Mucosa of descending colon (tissue), 3 donors: ENCODE results near the gene CDK14. TPM values are rescaled to one million over a fixed set of nuclear protein-coding genes. Genes with fewer than 3 reads are reported as not detected.
"Not testable (repeated sequence)": the region's sequence is repeated elsewhere in the genome, so short reads cannot be mapped to it uniquely, and the experiment has no call there.

Source experiments
- ATAC-seq: fragments of 200-7000 bp; cut with Tn5 transposase; one replicate; pipeline ENCODE4 v1.9.1; 2020; ENCODE audit warnings: mild to moderate bottlenecking, moderate library complexity
- DNase-seq, 3 donors: peaks; one replicate each; pipeline ENCODE4 v3.0.0-alpha.2; 2020
- H3K36me3 ChIP-seq: fragments of 200-600 bp; one replicate; pipeline ENCODE4 v1.8.0; 2021; ENCODE audit warnings: low read depth, mild to moderate bottlenecking
- H3K4me1 ChIP-seq: fragments of 200-600 bp; one replicate; pipeline ENCODE4 v1.8.0; 2021; ENCODE audit warnings: low read depth, mild to moderate bottlenecking
- H3K4me3 ChIP-seq: fragments of 200-600 bp; one replicate; pipeline ENCODE4 v1.8.0; 2021; ENCODE audit warnings: mild to moderate bottlenecking
- H3K9me3 ChIP-seq: fragments of 200-600 bp; one replicate; pipeline ENCODE4 v1.8.0; 2021; ENCODE audit warnings: mild to moderate bottlenecking
- intact Hi-C, 2 donors: fragments of 100-400 bp; cut with DNase I in 1 of 2; cut with micrococcal nuclease in 1 of 2; formaldehyde crosslinking; loops; one replicate each; pipeline versions ENCODE4 v1.11.0 to v1.11.1; 2022; cut with DNase I, micrococcal nuclease
- total RNA-seq, 3 donors: library from RNA; stranded (reverse); fragmentation: NEBNext Ultra II Directional in 2 of 3; extraction: Animal tissue kit (Norgen Biotek cat#: 25700) in 2 of 3; gene quantifications; one replicate each; pipeline versions ENCODE4 v1.2.1 to v1.2.4, GENCODE V29; 2021 to 2023
- TF ChIP-seq, protein P1 (sequence below): fragments of 200-600 bp; IDR thresholded peaks from one replicate; pipeline ENCODE4 v1.8.0; 2022; ENCODE audit warnings: antibody characterized with exemption, mild to moderate bottlenecking
- donor health status: DM: no; HTN: no; CAD: no; lungs with moderate emphysema.
- donor health status: DM: no; HTN: no; CAD: no.
- donor health status: DM: no; HTN: yes; CAD: no.

Gene CDK14
- total RNA-seq, 3 donors from 2014 or later = 5.4 to 24.4 (median 5.6) TPM

GRCh38 chr7:90764848-90765570, 168.9 kb downstream of the CDK14 start:
- ATAC-seq (no peak), DNase-seq (no peak)
- intact Hi-C loops = no loop called here
- Histone ChIP-seq H3K36me3 (no peaks in the 10 kb centered on the region), H3K9me3 (no peaks in the 10 kb centered on the region), H3K4me3 (no peak overlapping the region), H3K4me1 (no peaks in the 10 kb centered on the region)
- TF ChIP-seq, protein P1, sequence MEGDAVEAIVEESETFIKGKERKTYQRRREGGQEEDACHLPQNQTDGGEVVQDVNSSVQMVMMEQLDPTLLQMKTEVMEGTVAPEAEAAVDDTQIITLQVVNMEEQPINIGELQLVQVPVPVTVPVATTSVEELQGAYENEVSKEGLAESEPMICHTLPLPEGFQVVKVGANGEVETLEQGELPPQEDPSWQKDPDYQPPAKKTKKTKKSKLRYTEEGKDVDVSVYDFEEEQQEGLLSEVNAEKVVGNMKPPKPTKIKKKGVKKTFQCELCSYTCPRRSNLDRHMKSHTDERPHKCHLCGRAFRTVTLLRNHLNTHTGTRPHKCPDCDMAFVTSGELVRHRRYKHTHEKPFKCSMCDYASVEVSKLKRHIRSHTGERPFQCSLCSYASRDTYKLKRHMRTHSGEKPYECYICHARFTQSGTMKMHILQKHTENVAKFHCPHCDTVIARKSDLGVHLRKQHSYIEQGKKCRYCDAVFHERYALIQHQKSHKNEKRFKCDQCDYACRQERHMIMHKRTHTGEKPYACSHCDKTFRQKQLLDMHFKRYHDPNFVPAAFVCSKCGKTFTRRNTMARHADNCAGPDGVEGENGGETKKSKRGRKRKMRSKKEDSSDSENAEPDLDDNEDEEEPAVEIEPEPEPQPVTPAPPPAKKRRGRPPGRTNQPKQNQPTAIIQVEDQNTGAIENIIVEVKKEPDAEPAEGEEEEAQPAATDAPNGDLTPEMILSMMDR = no peak

GRCh38 chr7:90766814-90767564, 170.9 kb downstream of the CDK14 start:
- TF ChIP-seq, protein P1 = no peak
- H3K4me1 ChIP-seq = no peaks in the 10 kb centered on the region
- DNase-seq = peak in 1 of 3 donors; percentile 14
- no peak overlapping the region for H3K4me3 ChIP-seq
- intact Hi-C loops = no loop called here
- no peaks in the 10 kb centered on the region for H3K9me3 ChIP-seq
- ATAC-seq = peak; percentile 19
- no peaks in the 10 kb centered on the region for H3K36me3 ChIP-seq

DNA sequence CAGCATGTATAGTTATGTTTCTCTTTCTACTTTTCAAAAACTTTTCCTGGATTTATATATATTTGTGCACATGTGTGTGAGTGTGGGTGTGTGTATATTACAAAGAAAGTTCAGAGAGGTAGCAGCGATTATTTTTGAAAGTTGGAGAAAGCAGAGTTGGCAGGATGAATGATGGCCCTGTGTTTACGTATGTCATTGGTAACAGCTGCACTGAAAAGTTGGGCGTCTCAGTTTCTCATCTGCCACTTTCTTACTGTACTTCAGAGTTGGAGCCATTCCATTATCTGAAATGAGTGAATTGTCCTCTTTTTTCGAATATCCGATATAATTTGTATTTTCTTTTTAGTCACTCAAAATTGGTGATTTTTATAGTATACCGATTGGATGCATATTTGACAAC, 172.2 kb downstream of the CDK14 start:
- ATAC-seq (no peak), DNase-seq (no peak)
- Histone ChIP-seq H3K36me3 (no peaks in the 10 kb centered on the region), H3K4me1 (no peaks in the 10 kb centered on the region), H3K4me3 (no peak overlapping the region), H3K9me3 (no peaks in the 10 kb centered on the region)
- intact Hi-C loops = no loop called here
- TF ChIP-seq, protein P1 = no peak

- Histone ChIP-seq H3K4me1 (no peaks in the 10 kb centered on the region), H3K9me3 (no peaks in the 10 kb centered on the region), H3K4me3 (no peak overlapping the region), H3K36me3 (no peaks in the 10 kb centered on the region)
- no peak for ATAC-seq
- TF ChIP-seq, protein P1 = no peak
- no peak for DNase-seq
- intact Hi-C loops = no loop called here
Measured at GRCh38 chr7:90769036-90769435, 172.9 kb downstream of the CDK14 start.

DNA sequence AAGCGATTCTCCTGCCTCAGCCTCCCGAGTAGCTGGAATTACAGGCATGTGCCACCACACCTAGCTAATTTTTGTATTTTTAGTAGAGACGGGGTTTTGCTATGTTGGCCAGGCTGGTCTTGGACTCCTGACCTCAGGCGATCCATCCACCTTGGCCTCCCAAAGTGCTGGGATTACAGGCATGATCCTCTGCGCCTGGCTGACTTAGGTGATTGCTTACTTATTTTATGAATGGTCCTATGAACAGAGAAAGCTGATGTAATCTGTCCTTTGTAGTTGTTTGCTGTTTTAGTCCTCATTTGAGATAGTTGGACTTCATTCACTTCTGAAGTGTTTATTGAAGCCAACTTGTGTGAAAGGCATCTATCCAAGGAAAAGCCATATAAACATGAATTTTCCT, 173.4 kb downstream of the CDK14 start:
- ATAC-seq, DNase-seq, intact Hi-C loops: not testable (repeated sequence)

GRCh38 chr7:90771281-90771680, 175.2 kb downstream of the CDK14 start:
- TF ChIP-seq, protein P1 = no peak
- Histone ChIP-seq H3K4me3 (no peak overlapping the region), H3K9me3 (no peaks in the 10 kb centered on the region), H3K4me1 (no peaks in the 10 kb centered on the region), H3K36me3 (no peaks in the 10 kb centered on the region)
- ATAC-seq = no peak
- DNase-seq = no peak
- intact Hi-C loops = no loop called here

More for the DNA sequence above, 173.4 kb downstream of the CDK14 start:
- H3K4me1 ChIP-seq, H3K4me3 ChIP-seq, H3K36me3 ChIP-seq, H3K9me3 ChIP-seq: not testable (repeated sequence)
